GM19397 (cell line): ENCODE measurements around the gene ANKRD11.

ENCODE experiments used
- ATAC-seq: cut with Tn5 transposase; IDR thresholded peaks from one replicate; pipeline ENCODE4 v1.9.1; 2021; ENCODE audit warnings: mild to moderate bottlenecking, moderate library complexity; ENCODE audit not compliant: unreplicated experiment

ANKRD11 gene

GRCh38 chr16:89507214-89507833 lies 17.0 kb upstream of the ANKRD11 start:
- no peak for ATAC-seq

DNA sequence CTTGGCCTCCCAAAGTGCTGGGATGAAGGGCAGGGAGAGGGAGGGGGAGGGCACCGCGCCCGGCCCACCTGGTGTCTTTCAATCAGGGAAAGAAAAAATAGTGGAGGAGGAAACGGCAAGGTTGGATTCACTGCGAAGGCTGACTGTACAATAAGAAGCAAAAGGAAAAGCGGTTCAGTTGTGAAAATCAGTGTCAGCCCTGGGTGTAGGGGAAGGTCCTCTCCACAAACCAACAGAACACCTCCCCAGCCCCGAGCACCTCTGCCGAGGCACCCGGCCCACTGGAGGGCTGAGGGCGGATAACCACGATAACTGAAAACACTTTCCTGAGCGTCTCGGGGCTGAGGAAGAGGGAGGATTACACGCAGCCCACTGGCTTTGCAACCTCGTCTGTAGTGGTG lies 16.4 kb upstream of the ANKRD11 start:
- no peak for ATAC-seq

- ATAC-seq: no peak
Measured at GRCh38 chr16:89506113-89506504, 15.7 kb upstream of the ANKRD11 start.

- no peak for ATAC-seq
Measured at GRCh38 chr16:89505204-89506112, 15.1 kb upstream of the ANKRD11 start.

GRCh38 chr16:89504091-89504490 lies 13.7 kb upstream of the ANKRD11 start:
- no peak for ATAC-seq

DNA sequence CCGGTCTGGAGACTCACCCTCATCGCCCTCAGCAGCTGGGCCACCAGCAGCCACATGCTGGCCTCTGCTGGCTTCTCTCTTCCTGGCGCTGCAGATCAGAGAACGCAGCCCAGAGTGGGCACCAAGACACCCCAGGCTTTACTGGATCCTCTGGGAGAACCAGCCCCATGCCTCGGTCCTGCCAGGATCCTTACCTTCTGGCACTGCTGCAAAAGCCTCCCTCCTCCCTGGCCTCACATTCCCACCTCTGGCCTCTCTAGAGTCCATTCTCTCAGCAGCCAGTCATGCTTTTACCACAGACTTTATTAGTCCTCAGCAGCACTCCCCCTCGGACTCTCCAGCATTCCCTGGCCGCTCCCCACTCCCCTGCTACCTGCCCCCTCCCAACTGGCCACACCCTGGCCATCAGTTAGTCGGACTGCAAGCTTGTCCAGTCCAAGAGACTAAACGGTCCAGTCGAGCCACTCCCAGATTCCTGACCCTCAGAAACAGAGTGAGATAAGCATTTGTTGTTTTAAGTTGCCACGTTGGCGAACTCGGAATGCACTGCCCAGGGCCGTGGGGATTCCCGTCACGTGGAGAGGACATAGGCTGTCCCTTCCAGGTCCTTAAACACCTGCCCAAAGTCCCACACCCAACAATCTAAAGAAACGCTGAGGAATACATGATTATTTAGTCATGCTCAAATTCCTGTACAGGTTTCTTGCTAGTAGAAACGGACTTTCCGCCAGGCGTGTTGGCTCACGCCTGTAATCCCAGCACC lies 11.9 kb upstream of the ANKRD11 start:
- ATAC-seq: no peak

GRCh38 chr16:89499767-89500166 lies 9.4 kb upstream of the ANKRD11 start:
- ATAC-seq: no peak

DNA sequence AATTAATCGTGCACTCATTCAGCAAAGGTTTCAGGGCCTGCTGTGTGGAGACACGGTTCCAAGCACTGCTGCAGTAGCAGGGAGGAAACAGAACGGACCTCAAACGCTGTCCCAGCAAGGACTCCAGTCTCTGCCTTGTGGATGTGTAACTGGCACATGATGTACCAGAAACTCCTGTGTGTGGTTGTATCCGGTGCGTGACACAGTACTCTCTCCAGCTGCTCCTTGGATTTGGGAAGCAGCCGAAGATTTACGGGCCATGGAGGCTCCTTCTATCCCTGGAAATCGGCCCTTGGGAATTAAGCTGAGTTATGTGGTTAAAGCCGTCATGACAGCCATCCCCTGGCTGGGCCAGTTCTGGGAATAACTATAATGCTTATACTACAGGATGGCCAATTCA lies 8.5 kb upstream of the ANKRD11 start:
- no peak for ATAC-seq

DNA sequence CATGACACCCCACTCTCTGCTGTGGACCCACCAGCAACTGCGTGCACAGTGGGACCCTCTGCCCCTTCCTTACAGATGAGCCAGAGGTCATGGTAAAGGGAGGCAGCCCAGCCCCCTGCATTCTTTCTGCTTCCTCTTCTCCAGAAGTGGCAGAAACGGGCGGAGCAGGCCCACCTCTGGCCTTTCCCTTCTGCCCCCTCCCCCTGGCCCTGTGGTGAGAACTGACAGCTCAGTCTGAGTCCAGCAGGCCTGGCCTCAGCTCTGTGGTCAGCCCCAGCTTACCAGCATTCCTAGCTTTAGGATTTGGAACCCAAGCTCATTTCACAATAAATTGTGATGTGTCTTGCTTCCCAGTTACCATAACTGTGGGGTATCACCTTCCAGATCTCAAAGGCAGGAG lies 4.8 kb upstream of the ANKRD11 start:
- ATAC-seq: no peak

DNA sequence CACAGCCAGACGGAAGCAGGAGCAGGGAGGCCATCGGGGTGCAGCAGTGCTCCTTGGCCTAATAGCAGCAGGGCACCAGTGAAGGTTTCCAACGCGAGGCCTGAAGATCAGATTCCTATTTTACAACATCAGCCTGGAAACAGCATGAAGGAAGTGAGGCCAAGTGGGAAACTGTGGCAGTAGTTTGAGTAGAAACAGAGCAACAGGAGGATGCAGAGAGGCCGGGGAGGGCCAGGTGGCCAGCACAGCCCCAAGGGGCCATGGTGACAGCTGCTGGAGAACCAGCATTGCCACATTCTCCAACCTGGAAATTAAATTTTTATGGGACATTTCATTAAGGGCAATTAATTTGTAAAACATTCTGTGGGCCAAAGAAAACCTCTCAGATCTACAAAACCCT lies 3.4 kb upstream of the ANKRD11 start:
- ATAC-seq: no peak

GRCh38 chr16:89491974-89492687 lies 1.8 kb upstream of the ANKRD11 start:
- ATAC-seq: no peak

DNA sequence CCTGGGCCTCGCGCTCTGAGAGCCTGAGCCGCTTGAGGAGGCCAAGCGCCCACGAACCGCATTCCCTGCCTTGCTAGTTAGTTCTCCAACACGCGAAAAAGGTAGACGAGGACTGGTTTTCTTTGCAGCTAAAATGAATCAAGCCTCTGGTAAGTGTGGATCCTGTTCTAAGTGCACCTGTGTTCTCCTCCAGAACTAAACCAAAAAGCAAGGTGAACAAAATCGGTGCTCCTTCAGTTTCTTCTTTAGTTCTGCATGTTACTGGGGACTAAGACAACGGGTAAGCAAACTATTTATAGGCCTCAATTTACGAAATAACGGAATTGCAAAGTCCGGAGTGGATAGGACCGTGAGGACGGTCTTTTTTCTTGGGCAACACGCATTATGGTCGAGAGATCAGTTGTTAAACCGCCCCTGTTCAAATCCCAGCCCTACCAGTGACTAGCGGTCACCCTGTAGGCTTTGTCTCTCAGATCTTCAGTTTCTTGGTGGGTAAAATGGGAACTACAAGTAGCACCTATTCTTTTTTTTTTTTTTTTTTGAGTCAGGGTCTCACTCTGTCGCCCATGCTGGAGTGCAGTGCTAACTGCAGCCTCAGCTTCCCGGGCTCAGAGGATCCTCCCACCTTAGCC lies 993 bp upstream of the ANKRD11 start:
- ATAC-seq: no peak

GRCh38 chr16:89489898-89490438 lies 393 bp downstream of the ANKRD11 start:
- ATAC-seq: no peak

DNA sequence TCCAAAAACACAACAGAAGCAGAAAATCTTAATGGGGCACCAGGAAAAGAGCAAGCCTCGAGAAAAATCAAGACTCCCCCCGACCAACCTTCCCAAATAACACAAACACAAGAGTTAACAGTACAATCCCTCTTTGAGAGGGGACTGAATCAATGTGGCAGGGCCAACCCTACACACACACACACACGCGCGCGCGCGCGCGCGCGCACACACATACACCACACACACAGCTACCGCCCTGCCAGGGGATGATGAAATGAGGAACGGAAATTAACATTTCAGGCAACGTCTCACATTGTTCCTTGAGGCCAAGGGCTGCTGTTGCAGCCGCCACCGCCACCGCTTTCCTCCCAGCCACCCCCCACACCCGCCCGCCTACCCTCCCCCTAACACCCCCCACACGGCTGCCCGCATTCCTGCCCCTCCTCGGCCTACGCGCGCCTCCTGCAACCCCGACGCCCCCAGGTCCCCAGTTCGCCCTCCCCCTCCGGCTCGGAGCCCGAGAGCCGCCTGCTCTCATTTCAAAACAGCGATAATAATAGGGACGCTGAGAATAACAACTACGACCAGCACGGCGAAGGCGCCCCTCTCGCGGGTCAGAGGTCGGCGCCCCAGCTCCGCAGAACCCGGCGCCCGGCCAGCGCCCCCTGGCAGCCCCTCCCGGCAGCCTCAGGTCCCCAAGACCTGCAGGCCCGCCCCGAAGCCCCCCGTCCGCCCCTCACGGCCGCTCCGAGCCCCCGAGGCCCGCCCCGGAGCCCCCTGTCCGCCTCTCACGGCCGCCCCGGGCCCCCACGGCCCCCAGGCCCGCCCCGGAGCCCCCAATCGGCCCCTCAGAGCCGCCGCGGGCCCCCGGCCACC lies 1.1 kb downstream of the ANKRD11 start:
- no peak for ATAC-seq

DNA sequence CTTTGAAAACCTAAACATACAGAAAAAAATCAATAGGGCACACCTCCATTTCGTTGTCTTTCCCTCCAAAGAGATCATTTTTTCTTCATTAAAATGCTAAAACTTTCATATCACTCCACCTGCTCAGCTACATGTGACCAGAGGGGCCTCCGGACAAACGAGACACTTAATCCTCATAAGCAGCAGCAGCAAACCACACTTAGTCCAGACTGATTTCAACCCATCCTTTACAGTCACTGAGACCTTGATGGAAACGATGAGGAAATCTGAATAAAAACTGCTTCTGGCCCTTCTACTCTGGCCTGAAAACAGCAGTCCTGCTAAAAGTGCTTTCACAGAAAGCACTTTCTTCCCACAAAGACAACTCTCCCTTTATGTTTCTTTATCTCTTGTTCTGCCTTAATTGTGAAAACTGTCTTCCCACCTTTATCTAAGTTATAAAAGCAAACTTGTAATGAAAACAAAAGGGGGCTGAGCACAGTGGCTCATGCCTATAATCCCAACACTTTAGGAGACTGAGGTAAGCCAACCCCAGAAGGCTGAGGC lies 4.6 kb downstream of the ANKRD11 start:
- ATAC-seq: no peak

DNA sequence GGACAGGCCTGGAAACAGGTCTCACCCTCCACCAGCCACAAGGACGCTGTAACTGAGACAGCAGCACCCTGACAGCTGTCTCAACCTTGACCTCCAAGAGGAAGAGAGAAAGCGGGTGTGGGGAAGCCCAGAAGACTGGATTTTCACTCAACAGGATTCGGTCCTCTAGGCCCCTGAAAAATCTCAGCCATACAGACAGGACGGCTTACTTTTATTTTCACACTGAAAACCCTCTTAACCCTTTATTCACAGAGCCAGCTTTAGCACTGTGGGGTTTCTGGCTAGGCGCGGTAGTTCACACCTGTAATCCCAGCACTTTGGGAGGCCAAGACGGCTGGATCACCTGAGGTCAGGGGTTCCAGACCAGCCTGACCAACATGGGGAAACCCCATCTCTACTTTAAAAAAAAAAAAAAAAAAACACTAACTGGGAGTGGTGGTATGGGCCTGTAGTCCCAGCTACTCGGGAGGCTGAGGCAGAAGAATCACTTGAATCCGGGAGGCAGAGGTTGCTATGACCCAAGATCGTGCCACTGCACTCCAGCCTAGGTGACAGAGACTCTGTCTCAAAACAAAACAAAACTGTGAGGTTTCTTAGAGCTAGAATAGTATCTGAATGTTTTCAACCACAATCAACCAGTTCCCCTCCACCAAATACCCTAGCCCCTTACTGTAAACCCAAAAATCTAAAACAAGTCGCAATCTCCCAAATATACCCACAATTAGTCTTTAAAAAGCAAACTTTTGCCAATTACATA lies 5.3 kb downstream of the ANKRD11 start:
- no peak for ATAC-seq

- ATAC-seq: no peak
Measured at GRCh38 chr16:89484041-89484501, 6.3 kb downstream of the ANKRD11 start.

DNA sequence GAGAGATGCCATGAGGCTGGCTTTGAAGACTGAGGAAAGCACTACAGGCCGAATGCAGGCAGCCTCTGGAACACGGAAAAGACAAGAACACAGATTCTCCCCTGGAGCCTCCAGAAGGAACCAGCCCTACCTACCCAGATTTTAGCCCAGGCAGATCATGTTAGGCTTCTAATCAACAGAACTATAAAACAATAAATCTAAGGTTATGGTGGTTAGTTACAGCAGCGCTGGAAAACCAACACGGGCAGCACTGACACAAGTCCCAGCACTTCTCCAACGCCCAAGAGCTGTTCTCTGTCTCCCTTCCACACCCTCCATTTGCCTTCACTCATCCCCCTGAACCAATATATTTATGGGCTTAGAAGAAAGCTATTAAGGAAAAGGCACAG lies 7.5 kb downstream of the ANKRD11 start:
- ATAC-seq: no peak
